ENCODE data around the gene IFT27.

Gene IFT27

DNA sequence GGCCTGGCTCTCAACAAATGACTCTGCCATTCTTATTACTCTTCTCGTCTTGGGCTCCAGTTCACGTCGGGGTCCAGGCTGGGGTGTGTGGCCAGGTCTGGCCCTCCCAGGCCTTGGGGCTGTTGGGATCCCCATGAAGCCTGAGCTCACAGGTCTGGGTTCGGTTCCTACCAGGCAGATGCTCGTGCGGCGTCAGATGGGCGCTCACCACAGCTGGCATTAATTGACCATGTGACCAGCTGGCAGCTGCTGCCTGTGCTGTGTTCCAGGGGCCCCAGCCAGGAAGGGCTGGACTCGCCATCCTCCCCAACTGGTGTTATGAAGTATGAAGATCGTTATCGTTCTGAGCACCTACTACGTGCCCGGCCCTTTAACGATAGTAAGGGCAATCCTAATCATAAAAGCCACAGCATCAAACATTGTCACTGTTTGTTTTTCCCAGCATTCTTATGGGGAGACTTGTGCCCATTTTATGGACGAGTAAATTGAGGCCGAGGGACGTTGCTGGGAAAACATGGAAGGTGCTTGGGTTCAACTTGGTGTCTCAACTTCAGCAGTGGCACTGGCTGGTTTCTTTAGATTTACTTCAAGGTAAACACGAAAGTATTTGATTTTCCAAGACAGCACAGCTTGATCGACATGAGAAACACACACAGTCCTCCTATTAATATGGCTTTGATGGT, 45.6 kb downstream of the IFT27 start:
- H3K4me1 ChIP-seq (ENCODE audit: control insufficient read depth in 5 of 5, insufficient read depth in 5 of 5, low read length in 5 of 5) = peaks cover 0 to 6% (median 0%) of the 10 kb centered on the region in 5 donors
- H3K27ac ChIP-seq (ENCODE audit: low read depth, low read length) = no peak overlapping the region
- no peaks in the 10 kb centered on the region for H3K36me3 ChIP-seq (ENCODE audit: control insufficient read depth in 5 of 5, insufficient read depth in 5 of 5, low read length in 5 of 5)
- no peak overlapping the region for H3K9ac ChIP-seq (ENCODE audit: low read length in 5 of 5)
- no peak overlapping the region for H3K4me3 ChIP-seq (ENCODE audit: low read depth in 1 of 5, low read length in 5 of 5)
- peaks cover 4 to 20% (median 15%) of the 10 kb centered on the region in 5 donors for H3K27me3 ChIP-seq (ENCODE audit: control insufficient read depth in 5 of 5, insufficient read depth in 4 of 5, low read length in 5 of 5)
- H3K9me3 ChIP-seq (ENCODE audit: control insufficient read depth in 5 of 5, low read length in 5 of 5) = no peaks in the 10 kb centered on the region

DNA sequence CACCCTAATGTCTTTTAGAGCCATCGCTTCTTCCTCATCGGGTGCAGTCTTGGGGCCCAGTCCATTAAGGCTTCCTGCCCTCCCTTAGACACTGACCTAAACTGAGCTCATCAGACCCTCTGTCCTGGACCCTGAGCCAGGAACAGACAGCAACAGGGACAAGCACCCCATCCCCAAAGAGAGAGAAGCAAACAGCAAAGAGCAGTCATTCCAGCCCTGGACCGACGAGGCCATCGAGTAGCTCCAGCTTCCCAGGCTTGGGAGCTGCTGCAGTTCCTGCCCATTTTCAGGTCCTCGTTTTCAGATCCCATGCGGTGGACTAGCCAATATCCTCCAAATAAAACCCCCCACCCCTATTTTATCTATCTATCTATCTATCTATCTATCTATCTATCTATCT, 46.6 kb downstream of the IFT27 start:
- H3K27ac ChIP-seq (ENCODE audit: low read depth, low read length) = no peak overlapping the region
- H3K4me3 ChIP-seq (ENCODE audit: low read depth in 1 of 5, low read length in 5 of 5) = no peak overlapping the region
- no peak overlapping the region for H3K9ac ChIP-seq (ENCODE audit: low read length in 5 of 5)
- H3K4me1 ChIP-seq (ENCODE audit: control insufficient read depth in 5 of 5, insufficient read depth in 5 of 5, low read length in 5 of 5) = peaks cover 0 to 5% (median 0%) of the 10 kb centered on the region in 5 donors
- H3K27me3 ChIP-seq (ENCODE audit: control insufficient read depth in 5 of 5, insufficient read depth in 4 of 5, low read length in 5 of 5) = peaks cover 9 to 25% (median 15%) of the 10 kb centered on the region in 5 donors
- no peaks in the 10 kb centered on the region for H3K9me3 ChIP-seq (ENCODE audit: control insufficient read depth in 5 of 5, low read length in 5 of 5)
- no peaks in the 10 kb centered on the region for H3K36me3 ChIP-seq (ENCODE audit: control insufficient read depth in 5 of 5, insufficient read depth in 5 of 5, low read length in 5 of 5)

DNA sequence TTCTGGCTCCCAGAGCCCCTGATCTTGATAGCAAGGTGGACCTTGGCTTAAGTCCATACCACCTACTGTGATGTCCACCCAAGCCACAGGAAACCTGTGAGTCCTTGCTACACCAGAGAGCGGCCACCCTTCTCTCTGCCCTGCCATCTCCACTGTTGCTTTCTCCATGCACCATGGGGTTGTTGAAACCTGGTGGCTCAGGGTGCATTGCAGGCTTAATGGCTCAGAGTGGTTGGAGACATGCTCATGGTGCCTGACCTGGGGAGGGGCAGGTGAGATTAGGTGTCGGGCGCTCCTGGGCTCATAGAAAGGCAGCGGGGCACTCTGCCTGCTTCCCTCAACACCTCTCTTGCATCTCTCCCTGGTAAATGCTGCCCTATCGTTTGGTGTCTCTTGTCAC, 47.4 kb downstream of the IFT27 start:
- Histone ChIP-seq H3K4me1 (ENCODE audit: control insufficient read depth in 5 of 5, insufficient read depth in 5 of 5, low read length in 5 of 5) (no peaks in the 10 kb centered on the region), H3K4me3 (ENCODE audit: low read depth in 1 of 5, low read length in 5 of 5) (no peak overlapping the region), H3K27me3 (ENCODE audit: control insufficient read depth in 5 of 5, insufficient read depth in 4 of 5, low read length in 5 of 5) (peaks cover 10 to 21% (median 15%) of the 10 kb centered on the region in 5 donors), H3K36me3 (ENCODE audit: control insufficient read depth in 5 of 5, insufficient read depth in 5 of 5, low read length in 5 of 5) (no peaks in the 10 kb centered on the region), H3K27ac (ENCODE audit: low read depth, low read length) (no peak overlapping the region), H3K9me3 (ENCODE audit: control insufficient read depth in 5 of 5, low read length in 5 of 5) (no peaks in the 10 kb centered on the region), H3K9ac (ENCODE audit: low read length in 5 of 5) (no peak overlapping the region)

DNA sequence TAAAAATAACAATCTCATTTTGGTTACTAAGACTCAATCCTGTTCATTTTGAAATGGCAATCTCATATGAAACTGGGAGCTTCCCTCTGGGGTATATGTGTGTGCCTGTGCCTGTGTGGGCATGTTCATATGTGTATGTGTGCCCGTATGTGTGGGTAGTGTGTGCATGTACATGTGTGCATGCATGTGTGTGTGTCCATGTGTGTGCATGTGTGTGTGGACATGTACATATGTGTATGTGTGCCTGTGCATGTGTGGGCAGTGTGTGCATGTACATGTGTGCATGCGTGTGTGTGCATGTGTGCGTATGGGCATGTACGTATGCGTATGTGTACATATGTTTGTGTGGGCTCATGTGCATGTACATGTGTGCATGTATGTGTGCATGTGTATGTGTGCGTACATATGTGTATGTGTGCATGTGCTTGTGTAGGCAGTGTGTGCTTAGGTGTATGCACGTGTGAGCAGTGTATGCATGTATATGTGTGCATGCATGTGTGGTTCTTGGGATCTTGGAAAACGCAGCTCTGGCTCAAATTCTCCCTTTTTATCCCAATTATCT, 47.9 kb downstream of the IFT27 start:
- Histone ChIP-seq H3K27me3 (ENCODE audit: control insufficient read depth in 5 of 5, insufficient read depth in 4 of 5, low read length in 5 of 5) (peaks cover 12 to 21% (median 16%) of the 10 kb centered on the region in 5 donors), H3K4me1 (ENCODE audit: control insufficient read depth in 5 of 5, insufficient read depth in 5 of 5, low read length in 5 of 5) (no peaks in the 10 kb centered on the region), H3K9me3 (ENCODE audit: control insufficient read depth in 5 of 5, low read length in 5 of 5) (no peaks in the 10 kb centered on the region), H3K9ac (ENCODE audit: low read length in 5 of 5) (no peak overlapping the region), H3K36me3 (ENCODE audit: control insufficient read depth in 5 of 5, insufficient read depth in 5 of 5, low read length in 5 of 5) (no peaks in the 10 kb centered on the region), H3K27ac (ENCODE audit: low read depth, low read length) (no peak overlapping the region), H3K4me3 (ENCODE audit: low read depth in 1 of 5, low read length in 5 of 5) (no peak overlapping the region)

DNA sequence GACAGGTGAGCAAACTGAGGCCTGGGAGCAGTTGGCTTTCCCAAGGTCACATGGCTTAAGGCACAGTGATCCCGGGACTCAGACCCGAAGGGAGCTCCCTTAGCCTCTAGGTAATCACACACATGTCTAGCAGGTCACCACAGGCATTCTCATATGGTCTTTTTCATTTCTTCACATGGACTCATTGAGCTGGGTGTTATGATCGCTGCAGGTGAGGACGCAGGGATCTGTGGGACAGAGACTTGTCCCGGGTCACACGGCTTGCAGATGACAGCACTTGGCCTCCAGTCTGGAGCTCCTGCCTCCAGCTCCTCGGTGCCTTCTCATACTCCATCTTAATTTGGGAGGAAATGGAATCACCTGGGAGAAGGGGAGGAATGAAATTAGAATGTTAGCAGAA, 48.8 kb downstream of the IFT27 start:
- Histone ChIP-seq H3K9ac (ENCODE audit: low read length in 5 of 5) (no peak overlapping the region), H3K9me3 (ENCODE audit: control insufficient read depth in 5 of 5, low read length in 5 of 5) (no peaks in the 10 kb centered on the region), H3K36me3 (ENCODE audit: control insufficient read depth in 5 of 5, insufficient read depth in 5 of 5, low read length in 5 of 5) (no peaks in the 10 kb centered on the region), H3K27me3 (ENCODE audit: control insufficient read depth in 5 of 5, insufficient read depth in 4 of 5, low read length in 5 of 5) (peaks cover 11 to 24% (median 17%) of the 10 kb centered on the region in 5 donors), H3K27ac (ENCODE audit: low read depth, low read length) (no peak overlapping the region), H3K4me3 (ENCODE audit: low read depth in 1 of 5, low read length in 5 of 5) (no peak overlapping the region), H3K4me1 (ENCODE audit: control insufficient read depth in 5 of 5, insufficient read depth in 5 of 5, low read length in 5 of 5) (no peaks in the 10 kb centered on the region)

DNA sequence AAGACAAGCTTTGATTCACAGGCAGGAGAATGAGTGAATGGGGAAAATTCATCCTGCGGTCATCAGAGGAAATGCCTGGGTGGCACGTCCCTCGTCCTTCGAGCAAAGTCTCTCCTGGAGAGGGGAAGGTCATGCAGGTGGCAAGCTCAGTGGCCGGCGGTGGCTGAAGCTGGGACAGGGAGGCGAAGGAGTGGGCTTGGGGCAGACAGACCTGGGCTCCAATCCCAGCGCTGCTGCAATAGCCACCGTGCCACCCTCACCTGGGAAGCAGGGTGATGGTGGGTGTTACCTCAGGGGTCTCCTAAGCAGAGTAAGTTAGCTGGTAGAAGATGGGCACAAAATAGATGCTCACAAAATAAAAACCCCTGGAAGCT, 49.9 kb downstream of the IFT27 start:
- Histone ChIP-seq H3K9ac (ENCODE audit: low read length in 5 of 5) (no peak overlapping the region), H3K27ac (ENCODE audit: low read depth, low read length) (no peak overlapping the region), H3K9me3 (ENCODE audit: control insufficient read depth in 5 of 5, low read length in 5 of 5) (no peaks in the 10 kb centered on the region), H3K27me3 (ENCODE audit: control insufficient read depth in 5 of 5, insufficient read depth in 4 of 5, low read length in 5 of 5) (peaks cover 11 to 31% (median 14%) of the 10 kb centered on the region in 5 donors), H3K4me1 (ENCODE audit: control insufficient read depth in 5 of 5, insufficient read depth in 5 of 5, low read length in 5 of 5) (no peaks in the 10 kb centered on the region), H3K36me3 (ENCODE audit: control insufficient read depth in 5 of 5, insufficient read depth in 5 of 5, low read length in 5 of 5) (no peaks in the 10 kb centered on the region), H3K4me3 (ENCODE audit: low read depth in 1 of 5, low read length in 5 of 5) (no peak overlapping the region)

DNA sequence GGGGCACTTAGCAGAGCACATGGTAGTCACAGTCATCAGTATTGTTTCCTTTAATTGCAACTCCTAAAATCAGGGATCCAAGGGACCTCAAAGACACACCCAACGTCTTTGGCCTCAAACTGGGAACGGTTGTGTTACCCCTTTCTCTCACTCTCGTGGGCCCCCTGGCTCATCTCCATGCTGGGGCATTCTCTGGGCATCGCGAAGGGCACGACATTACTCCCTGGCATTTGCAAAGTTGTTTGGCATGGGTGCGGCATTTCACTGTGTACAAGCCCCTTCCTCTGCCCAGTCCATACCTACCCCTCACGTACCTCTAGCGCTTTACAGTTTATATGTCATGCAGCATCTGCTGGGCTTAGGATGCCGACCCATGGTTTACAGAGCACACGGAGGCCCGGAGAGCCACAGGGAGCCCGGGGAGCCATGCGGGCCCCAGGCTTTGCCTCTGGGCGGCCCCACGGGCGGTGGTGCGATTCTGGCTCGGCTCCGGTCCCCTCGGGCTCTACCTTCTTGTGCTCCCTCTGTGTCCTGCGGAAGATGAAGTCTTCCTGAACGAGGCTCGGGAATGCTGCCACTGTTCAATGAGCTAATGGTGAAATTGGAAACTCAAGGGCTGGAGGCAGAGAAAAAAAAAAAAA, 50.4 kb downstream of the IFT27 start:
- no peak overlapping the region for H3K9ac ChIP-seq (ENCODE audit: low read length in 5 of 5)
- H3K4me3 ChIP-seq (ENCODE audit: low read depth in 1 of 5, low read length in 5 of 5) = no peak overlapping the region
- H3K27me3 ChIP-seq (ENCODE audit: control insufficient read depth in 5 of 5, insufficient read depth in 4 of 5, low read length in 5 of 5) = peaks cover 13 to 31% (median 14%) of the 10 kb centered on the region in 5 donors
- H3K9me3 ChIP-seq (ENCODE audit: control insufficient read depth in 5 of 5, low read length in 5 of 5) = no peaks in the 10 kb centered on the region
- no peaks in the 10 kb centered on the region for H3K4me1 ChIP-seq (ENCODE audit: control insufficient read depth in 5 of 5, insufficient read depth in 5 of 5, low read length in 5 of 5)
- H3K36me3 ChIP-seq (ENCODE audit: control insufficient read depth in 5 of 5, insufficient read depth in 5 of 5, low read length in 5 of 5) = no peaks in the 10 kb centered on the region
- no peak overlapping the region for H3K27ac ChIP-seq (ENCODE audit: low read depth, low read length)

DNA sequence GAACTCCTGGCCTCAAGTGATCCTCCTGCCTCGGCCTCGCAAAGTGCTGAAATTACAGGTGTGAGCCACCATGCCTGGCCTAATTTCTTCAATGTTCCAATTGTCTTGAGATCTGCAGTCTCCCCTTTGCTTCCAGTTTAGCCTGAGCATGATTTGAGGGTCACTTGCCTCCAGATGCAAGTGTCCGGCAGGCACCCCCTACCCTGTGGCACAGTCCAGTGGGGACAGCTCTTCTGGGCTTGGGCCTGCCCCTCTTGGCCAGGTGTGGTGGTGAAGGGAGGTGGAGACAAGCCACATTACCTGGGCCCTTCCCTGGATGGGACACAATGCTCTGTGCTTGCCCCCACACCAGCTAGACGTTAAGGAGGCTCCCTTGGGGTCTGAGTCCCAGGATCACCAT, 51.1 kb downstream of the IFT27 start:
- Histone ChIP-seq H3K27me3 (ENCODE audit: control insufficient read depth in 5 of 5, insufficient read depth in 4 of 5, low read length in 5 of 5) (peaks cover 13 to 31% (median 16%) of the 10 kb centered on the region in 5 donors), H3K9me3 (ENCODE audit: control insufficient read depth in 5 of 5, low read length in 5 of 5) (no peaks in the 10 kb centered on the region), H3K4me3 (ENCODE audit: low read depth in 1 of 5, low read length in 5 of 5) (no peak overlapping the region), H3K4me1 (ENCODE audit: control insufficient read depth in 5 of 5, insufficient read depth in 5 of 5, low read length in 5 of 5) (no peaks in the 10 kb centered on the region), H3K27ac (ENCODE audit: low read depth, low read length) (no peak overlapping the region), H3K36me3 (ENCODE audit: control insufficient read depth in 5 of 5, insufficient read depth in 5 of 5, low read length in 5 of 5) (no peaks in the 10 kb centered on the region), H3K9ac (ENCODE audit: low read length in 5 of 5) (no peak overlapping the region)

DNA sequence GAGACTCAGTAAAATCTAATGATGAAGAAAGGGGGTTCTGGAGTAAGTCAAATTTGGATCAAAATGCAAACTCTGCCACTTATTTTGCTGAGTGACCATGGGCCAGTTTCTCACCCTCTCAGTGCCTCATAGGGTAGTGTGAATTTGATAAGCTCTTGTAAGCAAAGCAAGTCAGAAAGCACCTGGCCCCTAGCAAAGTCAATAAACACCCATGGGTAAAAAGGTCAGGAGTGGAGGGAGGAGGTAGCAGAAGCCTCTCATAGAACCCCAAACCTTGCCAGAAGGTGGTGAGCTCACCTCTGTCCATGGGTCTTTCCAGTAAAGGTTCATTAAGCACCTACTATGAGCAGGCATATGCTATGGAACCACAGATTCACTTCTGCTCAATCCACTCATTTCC, 53.9 kb downstream of the IFT27 start:
- no peak overlapping the region for H3K27ac ChIP-seq (ENCODE audit: low read depth, low read length)
- no peaks in the 10 kb centered on the region for H3K36me3 ChIP-seq (ENCODE audit: control insufficient read depth in 5 of 5, insufficient read depth in 5 of 5, low read length in 5 of 5)
- H3K4me3 ChIP-seq (ENCODE audit: low read depth in 1 of 5, low read length in 5 of 5) = no peak overlapping the region
- H3K4me1 ChIP-seq (ENCODE audit: control insufficient read depth in 5 of 5, insufficient read depth in 5 of 5, low read length in 5 of 5) = no peaks in the 10 kb centered on the region
- peaks cover 13 to 34% (median 16%) of the 10 kb centered on the region in 5 donors for H3K27me3 ChIP-seq (ENCODE audit: control insufficient read depth in 5 of 5, insufficient read depth in 4 of 5, low read length in 5 of 5)
- H3K9ac ChIP-seq (ENCODE audit: low read length in 5 of 5) = no peak overlapping the region
- H3K9me3 ChIP-seq (ENCODE audit: control insufficient read depth in 5 of 5, low read length in 5 of 5) = no peaks in the 10 kb centered on the region

DNA sequence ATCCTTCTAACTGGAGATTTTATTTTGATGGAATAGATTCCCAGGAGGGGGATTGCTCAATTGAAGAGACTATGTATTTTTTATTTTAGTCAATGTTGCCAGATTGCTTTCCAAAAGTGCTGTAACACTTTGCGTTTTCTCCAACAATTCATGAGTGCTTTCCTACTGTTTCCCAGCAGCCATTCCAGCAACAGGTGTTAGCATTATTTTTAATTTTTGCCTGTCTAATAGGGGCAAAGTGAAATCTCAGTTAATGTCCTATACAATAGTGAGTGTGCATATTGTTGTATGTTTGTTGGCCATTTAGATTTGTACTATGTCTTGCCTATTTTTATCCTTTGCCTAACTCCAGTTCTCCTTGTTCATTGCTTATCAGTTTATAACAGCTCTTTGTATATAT, 60.3 kb downstream of the IFT27 start:
- H3K9me3 ChIP-seq (ENCODE audit: control insufficient read depth in 5 of 5, low read length in 5 of 5) = no peaks in the 10 kb centered on the region
- no peak overlapping the region for H3K9ac ChIP-seq (ENCODE audit: low read length in 5 of 5)
- no peak overlapping the region for H3K4me3 ChIP-seq (ENCODE audit: low read depth in 1 of 5, low read length in 5 of 5)
- no peaks in the 10 kb centered on the region for H3K36me3 ChIP-seq (ENCODE audit: control insufficient read depth in 5 of 5, insufficient read depth in 5 of 5, low read length in 5 of 5)
- no peak overlapping the region for H3K27ac ChIP-seq (ENCODE audit: low read depth, low read length)
- H3K4me1 ChIP-seq (ENCODE audit: control insufficient read depth in 5 of 5, insufficient read depth in 5 of 5, low read length in 5 of 5) = no peaks in the 10 kb centered on the region
- H3K27me3 ChIP-seq (ENCODE audit: control insufficient read depth in 5 of 5, insufficient read depth in 4 of 5, low read length in 5 of 5) = peaks cover 0 to 8% (median 5%) of the 10 kb centered on the region in 5 donors
